HepG2 (cell line): ENCODE measurements around the gene MSI2. TPM values are rescaled to one million over a fixed set of nuclear protein-coding genes. Genes with fewer than 3 reads are reported as not detected.

ENCODE experiments used
- ATAC-seq: fragments of 200-7000 bp; cut with Tn5 transposase; 3 replicates; pipeline ENCODE4 v1.9.1; 2020; ENCODE audit warnings: mild to moderate bottlenecking, moderate library complexity
- BruUV-seq: library from RNA; stranded (reverse); fragments of 400-500 nt; replicated peaks from 2 replicates; lab custom pipeline; 2021; lab: Mats Ljungman, UMichigan
- CTCF ChIA-PET: fragments of 300-600 bp; formaldehyde crosslinking; extraction: SDS; loops from one replicate; lab custom pipeline; 2021; ENCODE audit warnings: low total read pairs, inconsistent platforms, low intra/inter-chr PET ratio; lab: Yijun Ruan, JAX
- POLR2A ChIA-PET: fragments of 350-600 bp; sonication (Branson Sonifier 250); formaldehyde crosslinking; loops from one replicate; lab custom pipeline; 2020; ENCODE audit warnings: antibody characterized with exemption, inconsistent platforms; lab: Yijun Ruan, JAX
- DNase-seq: peaks from one replicate; pipeline ENCODE4 v3.0.0-alpha.2; 2015; ENCODE audit warnings: low spot score
- FAIRE-seq: peaks from 3 replicates; lab custom pipeline; 2011; peaks lifted over from hg19 to GRCh38; lab: Jason Lieb, UNC
- H2AFZ ChIP-seq: one replicate; pipeline ENCODE4 v1.6.1; 2011; ENCODE audit warnings: low read length, inconsistent platforms
- H3K27ac ChIP-seq: fragments of 300-600 bp; 3 replicates; pipeline ENCODE4 v1.8.0; 2011; ENCODE audit warnings: mixed run types, mild to moderate bottlenecking, mixed read lengths, low read length, inconsistent platforms; ENCODE audit not compliant: insufficient read depth; ENCODE audit errors: extremely low read length
- H3K27me3 ChIP-seq, 2 experiments: fragments of 200-600 bp in 1 of 2; 2 replicates in 1 of 2; 3 replicates in 1 of 2; pipeline versions ENCODE4 v1.6.0 to v1.8.0; 2011; ENCODE audit warnings: low read length in 2 of 2, mild to moderate bottlenecking in 2 of 2, moderate library complexity in 2 of 2, inconsistent platforms in 1 of 2; ENCODE audit not compliant: insufficient read depth in 2 of 2, control insufficient read depth in 1 of 2
- H3K36me3 ChIP-seq, 2 experiments: fragments of 200-600 bp in 1 of 2; replicated peaks in 1 of 2; 2 replicates in 1 of 2; 3 replicates in 1 of 2; pipeline versions ENCODE4 v1.5.1 to v1.8.0; 2011; ENCODE audit warnings: low read length in 2 of 2, inconsistent platforms in 1 of 2; ENCODE audit not compliant: insufficient read depth in 2 of 2, control insufficient read depth in 1 of 2
- H3K4me1 ChIP-seq: 2 replicates; pipeline ENCODE4 v1.5.1; 2012; ENCODE audit warnings: low read length, inconsistent platforms; ENCODE audit not compliant: insufficient read depth
- H3K4me2 ChIP-seq: 2 replicates; pipeline ENCODE4 v1.6.0; 2011; ENCODE audit warnings: low read depth, low read length, inconsistent platforms
- H3K4me3 ChIP-seq, 3 experiments: fragments of 200-600 bp in 1 of 3; sonication (generic), shearing (Covaris generic) in 1 of 3; replicated peaks in 1 of 3; 2 replicates each; pipeline ENCODE4 v1.5.1; 2011 to 2016; ENCODE audit warnings: low read length in 3 of 3, inconsistent platforms in 2 of 3, low read depth in 2 of 3, mild to moderate bottlenecking in 2 of 3, control low read depth in 1 of 3, mixed read lengths in 1 of 3; ENCODE audit not compliant: insufficient read depth in 1 of 3
- H3K79me2 ChIP-seq: one replicate; pipeline ENCODE4 v1.6.1; 2011; ENCODE audit warnings: low read length, inconsistent platforms; ENCODE audit not compliant: insufficient read depth
- H3K9ac ChIP-seq: 2 replicates; pipeline ENCODE4 v1.6.0; 2011; ENCODE audit warnings: mild to moderate bottlenecking, low read depth, low read length, inconsistent platforms; ENCODE audit not compliant: insufficient read depth
- H3K9me3 ChIP-seq: 2 replicates; pipeline ENCODE4 v1.5.1; 2012; ENCODE audit warnings: mild to moderate bottlenecking, low read length
- H4K20me1 ChIP-seq: 2 replicates; pipeline ENCODE4 v1.6.0; 2011; ENCODE audit warnings: inconsistent platforms, mild to moderate bottlenecking, low read length, moderate library complexity; ENCODE audit not compliant: insufficient read depth
- AGO2 ChIP-seq: fragments of 200-400 bp; formaldehyde crosslinking; optimal IDR thresholded peaks from 2 replicates; pipeline ENCODE3; 2017; ENCODE audit warnings: mild to moderate bottlenecking, low read depth, low read length, moderate library complexity
- CERS6 ChIP-seq: sonication (generic); formaldehyde crosslinking; IDR thresholded peaks from 2 replicates; pipeline ENCODE4 v1.5.0; 2020; ENCODE audit warnings: missing genetic modification reagents
- CHD2 ChIP-seq: IDR thresholded peaks from 2 replicates; pipeline ENCODE4 v1.6.1; 2011; ENCODE audit warnings: low read depth, low read length, improper control_type of control experiment
- FOSL2 ChIP-seq: sonication (generic); formaldehyde crosslinking; IDR thresholded peaks from 2 replicates; pipeline ENCODE4 v1.4.0; 2020; ENCODE audit warnings: missing genetic modification reagents
- GTF2F1 ChIP-seq: fragments of 150-350 bp; IDR thresholded peaks from 2 replicates; pipeline ENCODE4 v1.6.1; 2014; ENCODE audit warnings: low read length
- KDM2A ChIP-seq: sonication (generic); formaldehyde crosslinking; IDR thresholded peaks from 2 replicates; pipeline ENCODE4 v1.4.0; 2020; ENCODE audit warnings: low read depth, missing genetic modification reagents, borderline replicate concordance
- MYPOP ChIP-seq: sonication (generic); formaldehyde crosslinking; IDR thresholded peaks from 2 replicates; pipeline ENCODE4 v1.8.1; 2023; ENCODE audit warnings: mild to moderate bottlenecking, moderate library complexity, missing genetic modification reagents
- NFKBIZ ChIP-seq: IDR thresholded peaks from 2 replicates; pipeline ENCODE4 v1.6.1; 2018; ENCODE audit warnings: missing genetic modification reagents, missing compliant biosample characterization
- NPAS2 ChIP-seq: sonication (generic); formaldehyde crosslinking; IDR thresholded peaks from 2 replicates; pipeline ENCODE4 v1.8.0; 2022; ENCODE audit warnings: mild to moderate bottlenecking, missing genetic modification reagents, borderline replicate concordance
- ZFYVE20 ChIP-seq: sonication (generic); formaldehyde crosslinking; IDR thresholded peaks from 2 replicates; pipeline ENCODE4 v1.8.0; 2023; ENCODE audit warnings: low read depth, mild to moderate bottlenecking, moderate library complexity, missing genetic modification reagents, borderline replicate concordance
- ZNF282 ChIP-seq: fragments of 450-650 bp; IDR thresholded peaks from 2 replicates; pipeline ENCODE4 v1.6.1; 2018; ENCODE audit not compliant: partially characterized antibody
- ZNF34 ChIP-seq: sonication (generic); formaldehyde crosslinking; IDR thresholded peaks from 2 replicates; pipeline ENCODE4 v1.4.0; 2020; ENCODE audit warnings: mild to moderate bottlenecking, missing genetic modification reagents, borderline replicate concordance
- ZNF850 ChIP-seq: sonication (generic); formaldehyde crosslinking; conservative IDR thresholded peaks from 2 replicates; pipeline ENCODE4 v1.9.0; 2021; ENCODE audit warnings: mild to moderate bottlenecking, missing genetic modification reagents
- whole genome bisulfite sequencing: methylation state at CpG from one replicate; pipeline ENCODE4 v1.1.6; 2017; ENCODE audit warnings: low lambda C conversion rate; 5-methylcytosine and 5-hydroxymethylcytosine counted together
- in situ Hi-C: cut with HindIII; loops from 2 replicates; pipeline ENCODE4 v1.10.0; 2017; ENCODE audit warnings: low pct_unique_long_range_greater_than_20kb; ENCODE audit not compliant: extremely low pct_ligation_motif_present
- intact Hi-C: fragments of 100-400 bp; cut with micrococcal nuclease; formaldehyde crosslinking; loops from one replicate; pipeline ENCODE4 v1.10.0; 2022; ENCODE audit not compliant: unreplicated experiment
- polyA plus RNA-seq, 8 experiments: library from polyadenylated mRNA; depleted of rRNA in 3 of 8; stranded (reverse) in 7 of 8; unstranded in 1 of 8; fragments of >200 nt; fragmentation: Illumina TruSeq in 4 of 8; extraction: Trizol in 4 of 8; gene quantifications; 2 replicates each; pipeline versions ENCODE4 v1.2.1 to v1.2.3, GENCODE V29; 2011 to 2016; ENCODE audit warnings: low read depth in 4 of 8, missing spikeins in 1 of 8, mixed read lengths in 1 of 8; ENCODE audit not compliant: insufficient read depth in 1 of 8
- total RNA-seq, 5 experiments: library from RNA; depleted of rRNA; stranded (reverse); fragments of >200 nt; fragmentation: Illumina TruSeq; extraction: Trizol; gene quantifications; 2 replicates each; pipeline ENCODE4 v1.2.3, GENCODE V29; 2016; ENCODE audit warnings: low read depth in 1 of 5

The MSI2 gene
- total and polyA plus RNA-seq, 2 of the 13 experiments (the other 11 are each of a cell fraction or from before 2014, with no cell fraction given), result 77.5 to 78.4 TPM

GRCh38 chr17:57649731-57650484, 393.6 kb downstream of the MSI2 start:
- Histone ChIP-seq H3K4me3 (no peak overlapping the region), H3K27me3 (no peaks in the 10 kb centered on the region), H3K9ac (no peak overlapping the region), H3K4me2 (no peak overlapping the region), H2AFZ (no peak overlapping the region), H3K4me1 (no peaks in the 10 kb centered on the region), H3K27ac (no peak overlapping the region), H3K9me3 (no peaks in the 10 kb centered on the region), H3K79me2 (no peaks in the 10 kb centered on the region), H3K36me3 (peaks cover 25 to 53% of the 10 kb centered on the region in 2 experiments), H4K20me1 (no peaks in the 10 kb centered on the region)
- POLR2A ChIA-PET, result interaction anchor here (1.4 kb wide), 1 partner anchor 132 kb away, joined by 3 read pairs; no protein-coding TSS in a partner anchor
- in situ Hi-C loops (no loop called here), intact Hi-C loops (no loop called here)
- FAIRE-seq, result no peak
- CTCF ChIA-PET, result no interaction called here
- TF ChIP-seq NFKBIZ (CRISPR knock-in tag) (no peak), ZNF282 (no peak), AGO2 (peak; percentile 19)
- ATAC-seq, result no peak
- no peak for DNase-seq
- WGBS, result 99% methylated on average over 8 of the region's 8 CpGs
- no TSS peak for BruUV-seq

- Histone ChIP-seq H3K27ac (no peak overlapping the region), H3K4me3 (no peak overlapping the region), H2AFZ (no peak overlapping the region), H3K9ac (no peak overlapping the region), H3K4me2 (no peak overlapping the region), H3K4me1 (no peaks in the 10 kb centered on the region), H3K36me3 (peaks cover 25 to 52% of the 10 kb centered on the region in 2 experiments), H3K27me3 (no peaks in the 10 kb centered on the region), H4K20me1 (no peaks in the 10 kb centered on the region), H3K9me3 (no peaks in the 10 kb centered on the region), H3K79me2 (no peaks in the 10 kb centered on the region)
- ATAC-seq, result no peak
- no peak for DNase-seq
- ChIA-PET POLR2A (interaction anchor here (1.4 kb wide), 1 partner anchor 133 kb away, joined by 3 read pairs; no protein-coding TSS in a partner anchor), CTCF (no interaction called here)
- 92% methylated on average over 4 of the region's 4 CpGs for WGBS
- no peak for FAIRE-seq
- no TSS peak for BruUV-seq
- intact Hi-C loops, result no loop called here
- in situ Hi-C loops, result no loop called here
- TF ChIP-seq ZNF34 (no peak), FOSL2 (no peak), MYPOP (CRISPR knock-in tag) (no peak), NPAS2 (CRISPR knock-in tag) (no peak), CHD2 (no peak), CERS6 (no peak), KDM2A (no peak), ZFYVE20 (CRISPR knock-in tag) (no peak), ZNF850 (CRISPR knock-in tag) (no peak), GTF2F1 (no peak)
Measured at GRCh38 chr17:57650548-57650947, 394.2 kb downstream of the MSI2 start.
